AG09309 (cell line): Measurements from ENCODE around the gene MT3.

Experiments used
- DNase-seq: peaks from one replicate; pipeline ENCODE4 v3.0.0-alpha.2; 2010; ENCODE audit warnings: low read depth
- H3K4me3 ChIP-seq: 2 replicates; pipeline ENCODE4 v1.5.1; 2011; ENCODE audit warnings: mild to moderate bottlenecking, low read depth, low read length, moderate library complexity; ENCODE audit not compliant: control insufficient read depth
- CTCF ChIP-seq: IDR thresholded peaks from 2 replicates; pipeline ENCODE4 v1.5.1; 2011; ENCODE audit warnings: mild to moderate bottlenecking, low read depth, low read length, inconsistent platforms; ENCODE audit not compliant: insufficient read depth, control insufficient read depth; ENCODE audit errors: missing control alignments

MT3 gene

GRCh38 chr16:56589141-56590039 is at the start of gene MT3:
Gene MT3, plus strand, starts transcription at chr16:56589528. Its CDS starts 63 bp downstream, at chr16:56589591.
- TF ChIP-seq CTCF = no peak
- peak within 1 kb of the TSS; percentile 28 for H3K4me3 ChIP-seq
- no peak for DNase-seq

- DNase-seq = no peak
- TF ChIP-seq CTCF = no peak
- H3K4me3 ChIP-seq = no peak overlapping the region
These were observed 49.7 kb upstream of the MT3 start for GRCh38 chr16:56539656-56540055.

DNA sequence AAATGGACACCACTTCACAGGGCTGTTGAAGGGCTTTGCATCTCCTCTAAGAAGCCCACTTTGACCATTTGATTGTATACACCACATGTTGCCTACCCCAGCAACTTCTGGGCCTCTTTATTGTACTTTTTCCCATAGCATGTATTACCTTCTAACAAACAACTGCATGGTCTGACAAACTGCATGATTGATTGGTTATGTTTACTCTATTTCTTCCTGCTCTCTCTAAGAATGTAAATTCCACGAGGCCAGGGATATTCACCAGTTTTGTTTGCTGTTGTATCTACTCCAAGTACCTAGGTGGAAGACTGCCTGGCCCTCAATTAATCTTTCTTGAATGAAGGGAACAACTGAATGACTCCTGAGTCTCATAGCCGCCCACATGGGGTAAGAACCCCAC is 47.3 kb upstream of the MT3 start:
- DNase-seq = no peak
- no peak for TF ChIP-seq CTCF
- no peak overlapping the region for H3K4me3 ChIP-seq

- no peak overlapping the region for H3K4me3 ChIP-seq
- TF ChIP-seq CTCF = no peak
- DNase-seq = peak; percentile 10
These were observed 42.0 kb upstream of the MT3 start for GRCh38 chr16:56547120-56547948.

GRCh38 chr16:56547949-56548567 is 41.3 kb upstream of the MT3 start:
- no peak overlapping the region for H3K4me3 ChIP-seq
- DNase-seq = no peak
- no peak for TF ChIP-seq CTCF

GRCh38 chr16:56549161-56549560 is 40.2 kb upstream of the MT3 start:
- no peak for TF ChIP-seq CTCF
- DNase-seq = no peak
- H3K4me3 ChIP-seq = no peak overlapping the region
